Testis (tissue), 3 donors: Measurements from ENCODE around the gene SPON1. TPM values are rescaled to one million over a fixed set of nuclear protein-coding genes. Genes with fewer than 3 reads are reported as not detected.

Source experiments
- DNase-seq: peaks from one replicate; pipeline ENCODE4 v3.0.0-alpha.2; 2019
- H3K27ac ChIP-seq, 2 donors: fragments of 200-600 bp; sonication (generic); one replicate each; pipeline ENCODE4 v1.5.1; 2019
- H3K27me3 ChIP-seq: fragments of 200-600 bp; sonication (generic); one replicate; pipeline ENCODE4 v1.5.1; 2019
- H3K36me3 ChIP-seq: fragments of 200-600 bp; sonication (generic); one replicate; pipeline ENCODE4 v1.5.1; 2017; ENCODE audit warnings: low read depth; ENCODE audit errors: missing control alignments
- H3K4me1 ChIP-seq: fragments of 200-600 bp; sonication (generic); one replicate; pipeline ENCODE4 v1.5.1; 2019
- H3K4me3 ChIP-seq, 2 donors: fragments of 200-600 bp; sonication (generic); one replicate each; pipeline ENCODE4 v1.5.1; 2017 to 2019
- H3K9me3 ChIP-seq: fragments of 200-600 bp; sonication (generic); one replicate; pipeline ENCODE4 v1.5.1; 2017
- POLR2A ChIP-seq: fragments of 450-650 bp; IDR thresholded peaks from one replicate; pipeline ENCODE4 v1.6.1; 2017; ENCODE audit warnings: antibody characterized with exemption, mild to moderate bottlenecking, moderate library complexity
- WGBS, 2 donors: methylation state at CpG; one replicate each; pipeline ENCODE4 v1.1.5; 2018; 5-methylcytosine and 5-hydroxymethylcytosine counted together
- intact Hi-C: fragments of 100-400 bp; cut with DNase I; formaldehyde crosslinking; loops from one replicate; pipeline ENCODE4 v1.15.1; 2023; ENCODE audit warnings: low total_unique reads
- polyA plus RNA-seq: library from polyadenylated mRNA; stranded (reverse); fragments of 350-450 nt; fragmentation: Illumina TruSeq; extraction: RNeasy Lipid Tissue Mini Kit (QIAGEN cat#74804); gene quantifications from one replicate; pipeline ENCODE4 v1.2.3, GENCODE V29; 2014; ENCODE audit warnings: low read depth, low replicate concordance; ENCODE audit not compliant: insufficient read depth
- total RNA-seq, 2 donors: library from RNA; depleted of rRNA; stranded (reverse); fragments of >200 nt; gene quantifications; one replicate each; pipeline ENCODE4 v1.2.3, GENCODE V29; 2016
- TF ChIP-seq, protein P1 (sequence below), 3 experiments: fragments of 450-650 bp in 2 of 3; fragments of 200-600 bp in 1 of 3; sonication (generic) in 1 of 3; IDR thresholded peaks; one replicate each; pipeline ENCODE4 v1.5.1; 2016 to 2019; ENCODE audit warnings: antibody characterized with exemption in 3 of 3, mild to moderate bottlenecking in 2 of 3, moderate library complexity in 1 of 3

Gene SPON1
- total and polyA plus RNA-seq, 3 donors from 2014 or later, result 6.9 to 11.9 (median 7.6) TPM

DNA sequence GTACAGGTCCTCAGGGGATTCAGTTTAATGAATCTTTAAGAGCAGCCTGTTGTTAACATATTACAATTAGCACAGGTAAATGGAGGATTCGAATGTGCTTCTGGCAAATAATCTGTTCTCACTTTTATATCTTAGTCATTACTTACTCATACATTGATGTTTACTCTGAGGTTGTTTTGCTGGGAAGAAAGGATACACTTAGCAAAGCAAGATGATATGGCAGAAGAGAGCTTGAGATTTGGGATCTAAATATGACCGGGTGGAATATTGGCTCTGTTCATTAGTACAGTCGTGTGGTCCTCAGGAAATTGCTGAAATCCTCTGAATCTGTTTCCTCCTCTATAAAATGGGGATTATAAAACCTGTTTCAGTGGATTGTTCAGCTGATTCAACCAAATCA, 59.7 kb downstream of the SPON1 start:
- TF ChIP-seq, protein P1, sequence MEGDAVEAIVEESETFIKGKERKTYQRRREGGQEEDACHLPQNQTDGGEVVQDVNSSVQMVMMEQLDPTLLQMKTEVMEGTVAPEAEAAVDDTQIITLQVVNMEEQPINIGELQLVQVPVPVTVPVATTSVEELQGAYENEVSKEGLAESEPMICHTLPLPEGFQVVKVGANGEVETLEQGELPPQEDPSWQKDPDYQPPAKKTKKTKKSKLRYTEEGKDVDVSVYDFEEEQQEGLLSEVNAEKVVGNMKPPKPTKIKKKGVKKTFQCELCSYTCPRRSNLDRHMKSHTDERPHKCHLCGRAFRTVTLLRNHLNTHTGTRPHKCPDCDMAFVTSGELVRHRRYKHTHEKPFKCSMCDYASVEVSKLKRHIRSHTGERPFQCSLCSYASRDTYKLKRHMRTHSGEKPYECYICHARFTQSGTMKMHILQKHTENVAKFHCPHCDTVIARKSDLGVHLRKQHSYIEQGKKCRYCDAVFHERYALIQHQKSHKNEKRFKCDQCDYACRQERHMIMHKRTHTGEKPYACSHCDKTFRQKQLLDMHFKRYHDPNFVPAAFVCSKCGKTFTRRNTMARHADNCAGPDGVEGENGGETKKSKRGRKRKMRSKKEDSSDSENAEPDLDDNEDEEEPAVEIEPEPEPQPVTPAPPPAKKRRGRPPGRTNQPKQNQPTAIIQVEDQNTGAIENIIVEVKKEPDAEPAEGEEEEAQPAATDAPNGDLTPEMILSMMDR (IDR thresholded peaks at IDR 0.05), result no peak
- no peak for TF ChIP-seq POLR2A
- 49 to 86% methylated on average over 3 of the region's 3 CpGs for WGBS, 2 donors
- peaks cover 6% of the 10 kb centered on the region for H3K4me1 ChIP-seq
- no peak overlapping the region for H3K27ac ChIP-seq
- no peaks in the 10 kb centered on the region for H3K36me3 ChIP-seq
- no peak overlapping the region for H3K4me3 ChIP-seq
- no peaks in the 10 kb centered on the region for H3K9me3 ChIP-seq
- intact Hi-C loops, result no loop called here
- H3K27me3 ChIP-seq, result no peaks in the 10 kb centered on the region
- no peak for DNase-seq

DNA sequence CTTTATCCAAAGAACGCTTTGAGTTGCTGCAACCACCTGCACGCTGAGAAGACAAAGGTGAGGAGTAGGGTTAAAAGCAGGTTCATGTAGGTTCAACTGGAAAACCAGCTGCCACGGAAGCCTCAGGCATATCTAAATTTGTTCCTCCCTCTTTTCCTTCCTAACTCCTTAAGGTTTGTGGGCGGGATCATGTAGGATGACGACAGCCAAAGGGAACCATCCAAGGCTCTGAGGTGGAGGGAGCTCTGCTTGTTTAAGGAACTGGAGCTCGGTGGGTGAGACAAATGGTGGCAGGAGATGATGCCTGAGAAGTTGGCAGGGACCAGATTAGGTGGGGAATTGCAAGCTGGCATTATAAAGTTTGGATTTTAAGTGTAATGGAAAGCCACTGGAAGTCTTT, 60.3 kb downstream of the SPON1 start:
- no peaks in the 10 kb centered on the region for H3K9me3 ChIP-seq
- no peak for DNase-seq
- WGBS, 2 donors, result 83 to 89% methylated on average over 6 of the region's 6 CpGs

DNA sequence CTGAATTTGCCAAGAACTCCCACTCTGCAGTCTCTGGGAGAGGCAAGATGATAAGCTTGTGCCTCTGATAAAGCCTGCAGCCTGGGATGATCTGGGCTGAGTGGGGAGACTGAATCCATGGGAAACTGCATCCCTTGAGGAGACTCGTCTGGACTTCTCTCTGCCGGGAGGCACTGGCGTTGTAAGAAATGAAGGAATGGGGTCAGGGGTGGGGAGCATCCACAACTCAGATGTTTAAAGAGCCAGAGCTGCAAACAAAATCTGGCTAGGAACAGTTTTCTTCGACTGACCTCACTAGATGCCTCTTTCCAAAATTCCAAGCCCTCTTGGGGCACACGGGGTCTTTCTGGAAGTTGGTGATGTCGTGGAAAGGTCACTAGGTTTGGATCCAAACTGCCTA, 64.4 kb downstream of the SPON1 start:
- DNase-seq, result peak; percentile 25
- Histone ChIP-seq H3K4me3 (no peak overlapping the region), H3K4me1 (peaks cover 17% of the 10 kb centered on the region), H3K36me3 (no peaks in the 10 kb centered on the region), H3K9me3 (no peaks in the 10 kb centered on the region), H3K27me3 (no peaks in the 10 kb centered on the region), H3K27ac (no peak overlapping the region)
- 36 to 55% methylated on average over 6 of the region's 6 CpGs for whole genome bisulfite sequencing, 2 donors
- intact Hi-C loops, result no loop called here
- no peak for TF ChIP-seq POLR2A
- TF ChIP-seq, protein P1 (IDR thresholded peaks at IDR 0.05), result no peak

More for the DNA sequence above, 60.3 kb downstream of the SPON1 start:
- Histone ChIP-seq H3K36me3 (no peaks in the 10 kb centered on the region), H3K27me3 (no peaks in the 10 kb centered on the region), H3K4me3 (no peak overlapping the region), H3K4me1 (peaks cover 7% of the 10 kb centered on the region), H3K27ac (no peak overlapping the region)
- intact Hi-C loops, result no loop called here
- TF ChIP-seq POLR2A, result no peak
- TF ChIP-seq, protein P1 (IDR thresholded peaks at IDR 0.05), result no peak

DNA sequence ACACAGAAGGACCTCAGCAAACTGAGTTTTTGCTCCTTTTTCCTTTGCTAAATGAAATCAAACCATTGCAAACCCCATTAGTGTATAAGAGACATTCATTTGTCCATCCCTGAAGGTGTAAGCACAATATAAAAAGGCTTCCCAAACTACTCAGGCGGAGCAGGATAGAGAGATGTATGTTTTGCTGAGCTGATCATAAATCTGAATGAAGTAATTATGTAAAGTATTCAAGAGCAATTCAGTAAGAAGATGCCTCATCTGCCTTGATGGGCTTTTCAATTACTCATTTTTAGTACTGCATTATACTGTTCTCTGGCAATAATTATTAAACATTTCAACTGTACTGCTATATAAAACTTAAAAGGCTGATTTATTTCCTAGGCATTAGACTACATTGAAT, 65.0 kb downstream of the SPON1 start:
- Histone ChIP-seq H3K9me3 (no peaks in the 10 kb centered on the region), H3K27me3 (no peaks in the 10 kb centered on the region), H3K4me1 (peaks cover 17% of the 10 kb centered on the region), H3K27ac (no peak overlapping the region), H3K36me3 (no peaks in the 10 kb centered on the region), H3K4me3 (no peak overlapping the region)
- no peak for DNase-seq
- TF ChIP-seq, protein P1 (IDR thresholded peaks at IDR 0.05), result no peak
- TF ChIP-seq POLR2A, result no peak
- WGBS, 2 donors, result 90 to 94% methylated on average over 1 of the region's 1 CpG
- intact Hi-C loops, result no loop called here

DNA sequence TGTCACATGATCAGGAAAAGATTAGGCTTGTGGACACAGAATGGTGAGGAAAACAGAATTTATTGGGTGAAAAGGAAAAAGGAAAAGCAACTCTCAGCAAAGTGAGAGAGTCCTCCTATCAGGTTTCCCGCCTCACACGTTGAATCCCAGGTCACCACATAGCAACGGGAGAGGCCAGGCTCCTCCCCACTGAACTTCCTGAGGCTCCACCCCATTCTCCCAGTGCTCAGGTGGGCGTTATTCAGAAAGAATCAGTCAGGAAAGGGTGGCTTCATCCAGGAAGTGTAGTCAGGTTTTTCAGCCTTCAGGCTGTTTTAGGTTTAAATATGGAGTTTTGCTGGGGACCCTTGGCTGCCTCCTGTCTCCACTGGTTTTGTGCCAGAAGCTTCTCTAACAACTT, 66.9 kb downstream of the SPON1 start:
- Histone ChIP-seq H3K27ac (peak overlapping the region in 1 of 2 donors; percentile 43), H3K4me3 (no peak overlapping the region), H3K9me3 (no peaks in the 10 kb centered on the region), H3K4me1 (peaks cover 17% of the 10 kb centered on the region), H3K27me3 (no peaks in the 10 kb centered on the region), H3K36me3 (no peaks in the 10 kb centered on the region)
- no peak for TF ChIP-seq POLR2A
- TF ChIP-seq, protein P1 (IDR thresholded peaks at IDR 0.05), result no peak
- WGBS, 2 donors, result 36 to 40% methylated on average over 4 of the region's 4 CpGs
- no peak for DNase-seq
- intact Hi-C loops, result no loop called here
